HL-60/S4 treated with phorbol 12-myristate 13-acetate at 8.2 ng/mL for 4 days and 3 days (cell line): ENCODE measurements around the gene CD320.
"Not testable (repeated sequence)": the region's sequence is repeated elsewhere in the genome, so short reads cannot be mapped to it uniquely, and the experiment has no call there.

Experiments used
- in situ Hi-C: fragments of 300-500 bp; cut with MboI; formaldehyde crosslinking; loops from 2 replicates; pipeline ENCODE4 v1.15.0; 2022; ENCODE audit warnings: low sequenced_read_pairs

Gene CD320

GRCh38 chr19:8310342-8311055 lies 2.3 kb upstream of the CD320 start:
- in situ Hi-C loops = no loop called here

GRCh38 chr19:8308891-8309291 lies 733 bp upstream of the CD320 start:
- in situ Hi-C loops = no loop called here

GRCh38 chr19:8307400-8307964 lies 676 bp downstream of the CD320 start:
- in situ Hi-C loops = no loop called here

GRCh38 chr19:8306235-8307054 lies 1.7 kb downstream of the CD320 start:
- in situ Hi-C loops = no loop called here

GRCh38 chr19:8305798-8306197 lies 2.4 kb downstream of the CD320 start:
- in situ Hi-C loops = no loop called here

GRCh38 chr19:8304841-8305621 lies 3.1 kb downstream of the CD320 start:
- in situ Hi-C loops = no loop called here

GRCh38 chr19:8302734-8303133 lies 5.4 kb downstream of the CD320 start:
- in situ Hi-C loops = no loop called here

GRCh38 chr19:8302357-8302691 lies 5.8 kb downstream of the CD320 start:
- in situ Hi-C loops = no loop called here

- in situ Hi-C loops = not testable (repeated sequence)
Measured at GRCh38 chr19:8291337-8291736, 16.8 kb downstream of the CD320 start.

GRCh38 chr19:8276508-8276907 lies 31.6 kb downstream of the CD320 start:
- in situ Hi-C loops = not testable (repeated sequence)

- in situ Hi-C loops = loop anchor here (25.0 kb wide), 1 partner anchor 257 kb away; the partner anchor contains the start of gene ELAVL1
Measured at GRCh38 chr19:8269724-8270123, 38.4 kb downstream of the CD320 start.

GRCh38 chr19:8265872-8266271 lies 42.3 kb downstream of the CD320 start:
- in situ Hi-C loops = loop anchor here (25.0 kb wide), 1 partner anchor 254 kb away; the partner anchor contains the start of gene ELAVL1

- in situ Hi-C loops = loop anchor here (25.0 kb wide), 1 partner anchor 252 kb away; the partner anchor contains the start of gene ELAVL1
Measured at GRCh38 chr19:8264248-8264647, 43.9 kb downstream of the CD320 start.

GRCh38 chr19:8262431-8262830 lies 45.7 kb downstream of the CD320 start:
- in situ Hi-C loops = loop anchor here (25.0 kb wide), 1 partner anchor 250 kb away; the partner anchor contains the start of gene ELAVL1

- in situ Hi-C loops = loop anchor here (25.0 kb wide), 1 partner anchor 250 kb away; the partner anchor contains the start of gene ELAVL1
Measured at GRCh38 chr19:8261881-8262280, 46.3 kb downstream of the CD320 start.

GRCh38 chr19:8261347-8261746 lies 46.8 kb downstream of the CD320 start:
- in situ Hi-C loops = loop anchor here (25.0 kb wide), 1 partner anchor 249 kb away; the partner anchor contains the start of gene ELAVL1

GRCh38 chr19:8259922-8260247 lies 48.3 kb downstream of the CD320 start:
- in situ Hi-C loops = loop anchor here (25.0 kb wide), 1 partner anchor 248 kb away; the partner anchor contains the start of gene ELAVL1

GRCh38 chr19:8259142-8259921 lies 48.8 kb downstream of the CD320 start:
- in situ Hi-C loops = loop anchor here (25.0 kb wide), 1 partner anchor 247 kb away; the partner anchor contains the start of gene ELAVL1

GRCh38 chr19:8257052-8257443 lies 51.1 kb downstream of the CD320 start:
- in situ Hi-C loops = loop anchor here (25.0 kb wide), 1 partner anchor 245 kb away; the partner anchor contains the start of gene ELAVL1
